ENCODE measurements around the gene MMEL1. TPM values are rescaled to one million over a fixed set of nuclear protein-coding genes. Genes with fewer than 3 reads are reported as not detected.
A peak's percentile ranks its signal among the peaks of the same experiment; 100 is the strongest.

MMEL1 gene
- total and polyA plus RNA-seq, 2 of the 13 experiments (the other 11 are each of a cell fraction or from before 2014, with no cell fraction given) = 0.48 TPM; not detected in 1

DNA sequence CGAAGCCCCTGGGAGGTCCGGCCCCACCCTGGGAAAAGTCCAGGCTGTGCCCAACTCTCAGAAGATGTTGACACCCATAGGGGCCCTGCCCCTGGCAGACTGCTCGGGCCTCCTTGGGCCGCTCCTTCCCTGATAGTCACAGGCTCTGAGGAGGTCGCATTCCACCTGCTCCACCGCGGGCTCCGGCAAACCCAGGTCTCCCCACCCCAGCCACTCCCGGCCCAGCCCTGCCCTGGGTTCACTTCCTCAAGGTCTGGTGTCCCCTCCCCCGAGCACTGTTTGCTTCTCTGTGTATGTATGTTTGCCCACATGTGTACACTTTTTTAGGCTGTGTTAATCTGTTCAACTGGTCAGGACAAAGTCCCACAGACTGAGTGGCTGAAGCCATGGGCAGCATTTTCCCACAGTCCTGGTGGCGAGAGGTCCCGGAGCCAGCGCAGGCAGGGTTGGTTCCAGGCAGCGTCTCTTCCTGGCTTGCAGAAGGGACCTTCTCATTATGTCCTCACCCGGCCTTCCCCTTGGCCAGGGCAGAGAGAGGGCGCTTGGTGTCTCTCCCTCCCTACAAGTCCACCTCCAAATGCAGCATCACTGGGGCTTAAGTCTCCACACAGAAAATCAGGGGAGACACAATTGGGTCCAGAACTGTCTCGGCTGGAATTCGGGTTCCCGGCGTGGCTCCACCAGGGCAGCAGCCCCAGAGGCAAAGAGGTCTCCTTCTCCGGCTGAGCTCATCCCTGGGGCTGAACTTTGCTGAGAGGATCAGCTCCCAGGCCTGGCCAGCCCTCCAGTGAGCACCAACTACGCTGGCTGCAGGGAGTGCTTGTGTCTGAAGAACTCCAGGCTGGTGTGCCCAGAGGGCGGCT, 56.8 kb downstream of the MMEL1 start (continued):
- TF ChIP-seq, protein P1, sequence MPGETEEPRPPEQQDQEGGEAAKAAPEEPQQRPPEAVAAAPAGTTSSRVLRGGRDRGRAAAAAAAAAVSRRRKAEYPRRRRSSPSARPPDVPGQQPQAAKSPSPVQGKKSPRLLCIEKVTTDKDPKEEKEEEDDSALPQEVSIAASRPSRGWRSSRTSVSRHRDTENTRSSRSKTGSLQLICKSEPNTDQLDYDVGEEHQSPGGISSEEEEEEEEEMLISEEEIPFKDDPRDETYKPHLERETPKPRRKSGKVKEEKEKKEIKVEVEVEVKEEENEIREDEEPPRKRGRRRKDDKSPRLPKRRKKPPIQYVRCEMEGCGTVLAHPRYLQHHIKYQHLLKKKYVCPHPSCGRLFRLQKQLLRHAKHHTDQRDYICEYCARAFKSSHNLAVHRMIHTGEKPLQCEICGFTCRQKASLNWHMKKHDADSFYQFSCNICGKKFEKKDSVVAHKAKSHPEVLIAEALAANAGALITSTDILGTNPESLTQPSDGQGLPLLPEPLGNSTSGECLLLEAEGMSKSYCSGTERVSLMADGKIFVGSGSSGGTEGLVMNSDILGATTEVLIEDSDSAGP (CRISPR knock-in tag; IDR thresholded peaks at IDR 0.05; ENCODE audit: borderline replicate concordance) = peak; percentile 16; the same call in 1 of the 2 replicates
- TF ChIP-seq, protein P2, sequence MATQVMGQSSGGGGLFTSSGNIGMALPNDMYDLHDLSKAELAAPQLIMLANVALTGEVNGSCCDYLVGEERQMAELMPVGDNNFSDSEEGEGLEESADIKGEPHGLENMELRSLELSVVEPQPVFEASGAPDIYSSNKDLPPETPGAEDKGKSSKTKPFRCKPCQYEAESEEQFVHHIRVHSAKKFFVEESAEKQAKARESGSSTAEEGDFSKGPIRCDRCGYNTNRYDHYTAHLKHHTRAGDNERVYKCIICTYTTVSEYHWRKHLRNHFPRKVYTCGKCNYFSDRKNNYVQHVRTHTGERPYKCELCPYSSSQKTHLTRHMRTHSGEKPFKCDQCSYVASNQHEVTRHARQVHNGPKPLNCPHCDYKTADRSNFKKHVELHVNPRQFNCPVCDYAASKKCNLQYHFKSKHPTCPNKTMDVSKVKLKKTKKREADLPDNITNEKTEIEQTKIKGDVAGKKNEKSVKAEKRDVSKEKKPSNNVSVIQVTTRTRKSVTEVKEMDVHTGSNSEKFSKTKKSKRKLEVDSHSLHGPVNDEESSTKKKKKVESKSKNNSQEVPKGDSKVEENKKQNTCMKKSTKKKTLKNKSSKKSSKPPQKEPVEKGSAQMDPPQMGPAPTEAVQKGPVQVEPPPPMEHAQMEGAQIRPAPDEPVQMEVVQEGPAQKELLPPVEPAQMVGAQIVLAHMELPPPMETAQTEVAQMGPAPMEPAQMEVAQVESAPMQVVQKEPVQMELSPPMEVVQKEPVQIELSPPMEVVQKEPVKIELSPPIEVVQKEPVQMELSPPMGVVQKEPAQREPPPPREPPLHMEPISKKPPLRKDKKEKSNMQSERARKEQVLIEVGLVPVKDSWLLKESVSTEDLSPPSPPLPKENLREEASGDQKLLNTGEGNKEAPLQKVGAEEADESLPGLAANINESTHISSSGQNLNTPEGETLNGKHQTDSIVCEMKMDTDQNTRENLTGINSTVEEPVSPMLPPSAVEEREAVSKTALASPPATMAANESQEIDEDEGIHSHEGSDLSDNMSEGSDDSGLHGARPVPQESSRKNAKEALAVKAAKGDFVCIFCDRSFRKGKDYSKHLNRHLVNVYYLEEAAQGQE (IDR thresholded peaks at IDR 0.05; ENCODE audit: borderline replicate concordance in 1 of 2, low read depth in 1 of 2, low read length in 2 of 2) = no peak
- TF ChIP-seq KDM4B (CRISPR knock-in tag; IDR thresholded peaks at IDR 0.05) (no peak), HOXA3 (CRISPR knock-in tag; IDR thresholded peaks at IDR 0.05) (peak; percentile 40; the same call in 1 of the 2 replicates), PITX1 (CRISPR knock-in tag; IDR thresholded peaks at IDR 0.05) (peak; percentile 92), ZNF614 (CRISPR knock-in tag; IDR thresholded peaks at IDR 0.05; ENCODE audit: borderline replicate concordance) (peak; percentile 60; the same call in 1 of the 2 replicates), ZNF350 (CRISPR knock-in tag; IDR thresholded peaks at IDR 0.05; ENCODE audit: borderline replicate concordance, low read depth) (peak; percentile 80; the same call in 1 of the 2 replicates), HHEX (CRISPR knock-in tag; IDR thresholded peaks at IDR 0.05) (0 out of 2 replicates have a peak, but pooled peaks have one; percentile 14), STAG1 (CRISPR knock-in tag; IDR thresholded peaks at IDR 0.05) (peak; percentile 18; the same call in 1 of the 2 replicates), RARA (CRISPR knock-in tag; IDR thresholded peaks at IDR 0.05) (peak; percentile 87), NR2F6 (IDR thresholded peaks at IDR 0.05) (peak; percentile 51; the same call in 1 of the 2 replicates), NR2F6 (CRISPR knock-in tag; IDR thresholded peaks at IDR 0.05) (peak; percentile 62), ZNF839 (CRISPR knock-in tag; IDR thresholded peaks at IDR 0.05; ENCODE audit: borderline replicate concordance) (no peak)
- TF ChIP-seq, protein P3, sequence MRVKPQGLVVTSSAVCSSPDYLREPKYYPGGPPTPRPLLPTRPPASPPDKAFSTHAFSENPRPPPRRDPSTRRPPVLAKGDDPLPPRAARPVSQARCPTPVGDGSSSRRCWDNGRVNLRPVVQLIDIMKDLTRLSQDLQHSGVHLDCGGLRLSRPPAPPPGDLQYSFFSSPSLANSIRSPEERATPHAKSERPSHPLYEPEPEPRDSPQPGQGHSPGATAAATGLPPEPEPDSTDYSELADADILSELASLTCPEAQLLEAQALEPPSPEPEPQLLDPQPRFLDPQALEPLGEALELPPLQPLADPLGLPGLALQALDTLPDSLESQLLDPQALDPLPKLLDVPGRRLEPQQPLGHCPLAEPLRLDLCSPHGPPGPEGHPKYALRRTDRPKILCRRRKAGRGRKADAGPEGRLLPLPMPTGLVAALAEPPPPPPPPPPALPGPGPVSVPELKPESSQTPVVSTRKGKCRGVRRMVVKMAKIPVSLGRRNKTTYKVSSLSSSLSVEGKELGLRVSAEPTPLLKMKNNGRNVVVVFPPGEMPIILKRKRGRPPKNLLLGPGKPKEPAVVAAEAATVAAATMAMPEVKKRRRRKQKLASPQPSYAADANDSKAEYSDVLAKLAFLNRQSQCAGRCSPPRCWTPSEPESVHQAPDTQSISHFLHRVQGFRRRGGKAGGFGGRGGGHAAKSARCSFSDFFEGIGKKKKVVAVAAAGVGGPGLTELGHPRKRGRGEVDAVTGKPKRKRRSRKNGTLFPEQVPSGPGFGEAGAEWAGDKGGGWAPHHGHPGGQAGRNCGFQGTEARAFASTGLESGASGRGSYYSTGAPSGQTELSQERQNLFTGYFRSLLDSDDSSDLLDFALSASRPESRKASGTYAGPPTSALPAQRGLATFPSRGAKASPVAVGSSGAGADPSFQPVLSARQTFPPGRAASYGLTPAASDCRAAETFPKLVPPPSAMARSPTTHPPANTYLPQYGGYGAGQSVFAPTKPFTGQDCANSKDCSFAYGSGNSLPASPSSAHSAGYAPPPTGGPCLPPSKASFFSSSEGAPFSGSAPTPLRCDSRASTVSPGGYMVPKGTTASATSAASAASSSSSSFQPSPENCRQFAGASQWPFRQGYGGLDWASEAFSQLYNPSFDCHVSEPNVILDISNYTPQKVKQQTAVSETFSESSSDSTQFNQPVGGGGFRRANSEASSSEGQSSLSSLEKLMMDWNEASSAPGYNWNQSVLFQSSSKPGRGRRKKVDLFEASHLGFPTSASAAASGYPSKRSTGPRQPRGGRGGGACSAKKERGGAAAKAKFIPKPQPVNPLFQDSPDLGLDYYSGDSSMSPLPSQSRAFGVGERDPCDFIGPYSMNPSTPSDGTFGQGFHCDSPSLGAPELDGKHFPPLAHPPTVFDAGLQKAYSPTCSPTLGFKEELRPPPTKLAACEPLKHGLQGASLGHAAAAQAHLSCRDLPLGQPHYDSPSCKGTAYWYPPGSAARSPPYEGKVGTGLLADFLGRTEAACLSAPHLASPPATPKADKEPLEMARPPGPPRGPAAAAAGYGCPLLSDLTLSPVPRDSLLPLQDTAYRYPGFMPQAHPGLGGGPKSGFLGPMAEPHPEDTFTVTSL (CRISPR knock-in tag; IDR thresholded peaks at IDR 0.05; ENCODE audit: borderline replicate concordance) = peak; percentile 49; the same call in 1 of the 2 replicates

All from HepG2 (cell line).